Endothelial cell of umbilical vein (primary cell): ENCODE measurements around the gene ZKSCAN1.

Experiments
- CTCF ChIP-seq, 2 donors: IDR thresholded peaks; 1 replicate in 1 of 2; 2 replicates in 1 of 2; pipeline ENCODE4 v1.5.1; 2011; ENCODE audit warnings: low read length in 2 of 2, mild to moderate bottlenecking in 2 of 2, moderate library complexity in 2 of 2, control low read depth in 1 of 2, inconsistent platforms in 1 of 2, low read depth in 1 of 2; ENCODE audit not compliant: insufficient read depth in 1 of 2; ENCODE audit errors: extremely low read depth in 1 of 2
- EZH2 ChIP-seq: IDR thresholded peaks from 2 replicates; pipeline ENCODE4 v1.6.1; 2012; ENCODE audit warnings: borderline replicate concordance, low read depth, mild to moderate bottlenecking, moderate library complexity, low read length, inconsistent platforms; ENCODE audit not compliant: severe bottlenecking
- JUN ChIP-seq: IDR thresholded peaks from 2 replicates; pipeline ENCODE4 v1.6.1; 2011; ENCODE audit warnings: borderline replicate concordance, low read depth; ENCODE audit not compliant: insufficient read length, insufficient read depth
- MYC ChIP-seq: IDR thresholded peaks from one replicate; pipeline ENCODE4 v1.6.1; 2011; ENCODE audit warnings: mild to moderate bottlenecking, low read depth, low read length
- POLR2A ChIP-seq: IDR thresholded peaks from 2 replicates; pipeline ENCODE4 v1.6.1; 2012; ENCODE audit warnings: low read depth, mild to moderate bottlenecking, control low read depth, low read length
- POLR2AphosphoS5 ChIP-seq: IDR thresholded peaks from 2 replicates; pipeline ENCODE4 v1.6.1; 2012; ENCODE audit warnings: low read depth, mild to moderate bottlenecking, control low read depth, low read length, moderate library complexity; ENCODE audit not compliant: insufficient read depth
- TF ChIP-seq, protein P1 (sequence below): IDR thresholded peaks from 2 replicates; pipeline ENCODE4 v1.6.1; 2011; ENCODE audit not compliant: insufficient read depth, insufficient read length

- TF ChIP-seq CTCF (IDR thresholded peaks at IDR 0.05; ENCODE audit: extremely low read depth in 1 of 2, insufficient read depth in 1 of 2, low read depth in 1 of 2, low read length in 2 of 2) (no peak), POLR2A (no peak), POLR2AphosphoS5 (no peak), MYC (no peak), EZH2 (no peak), JUN (no peak)
- TF ChIP-seq, protein P1, sequence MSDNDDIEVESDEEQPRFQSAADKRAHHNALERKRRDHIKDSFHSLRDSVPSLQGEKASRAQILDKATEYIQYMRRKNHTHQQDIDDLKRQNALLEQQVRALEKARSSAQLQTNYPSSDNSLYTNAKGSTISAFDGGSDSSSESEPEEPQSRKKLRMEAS: no peak
Measured at GRCh38 chr7:100085515-100085914, 70.1 kb downstream of the ZKSCAN1 start.
